HepG2 (cell line): Measurements from ENCODE around the gene ABCC1. TPM values are rescaled to one million over a fixed set of nuclear protein-coding genes. Genes with fewer than 3 reads are reported as not detected.

Experiments used
- AGO2 ChIP-seq: fragments of 200-400 bp; formaldehyde crosslinking; optimal IDR thresholded peaks from 2 replicates; pipeline ENCODE3; 2017; ENCODE audit warnings: mild to moderate bottlenecking, low read depth, low read length, moderate library complexity
- ATF2 ChIP-seq: sonication (generic); formaldehyde crosslinking; IDR thresholded peaks from 2 replicates; pipeline ENCODE4 v1.4.0; 2020; ENCODE audit warnings: missing genetic modification reagents
- ATF7-NPFF ChIP-seq: sonication (generic); formaldehyde crosslinking; IDR thresholded peaks from 2 replicates; pipeline ENCODE4 v1.8.1; 2023; ENCODE audit warnings: mild to moderate bottlenecking, low read depth, missing genetic modification reagents, moderate library complexity
- DPF2 ChIP-seq: sonication (generic); formaldehyde crosslinking; IDR thresholded peaks from 2 replicates; pipeline ENCODE4 v1.4.0; 2020; ENCODE audit warnings: mild to moderate bottlenecking, low read depth, missing genetic modification reagents, borderline replicate concordance
- FOXJ3 ChIP-seq: sonication (generic); formaldehyde crosslinking; IDR thresholded peaks from 2 replicates; pipeline ENCODE4 v1.4.0; 2020; ENCODE audit warnings: missing genetic modification reagents, mild to moderate bottlenecking, borderline replicate concordance
- GABPA ChIP-seq, 2 experiments: IDR thresholded peaks; 2 replicates each; pipeline ENCODE4 v1.6.1; 2011 to 2016; ENCODE audit warnings: low read depth in 2 of 2, low read length in 1 of 2, missing biosample characterization in 1 of 2, missing genetic modification characterization in 1 of 2
- HNF1B ChIP-seq: sonication (generic); formaldehyde crosslinking; IDR thresholded peaks from 2 replicates; pipeline ENCODE4 v1.5.1; 2020; ENCODE audit warnings: mild to moderate bottlenecking, moderate library complexity, missing genetic modification reagents
- HNRNPLL ChIP-seq: fragments of 200-400 bp; formaldehyde crosslinking; IDR thresholded peaks from 2 replicates; pipeline ENCODE4 v1.6.1; 2017; ENCODE audit warnings: mild to moderate bottlenecking, low read depth, low read length; ENCODE audit not compliant: poor library complexity, severe bottlenecking
- KMT2A ChIP-seq: sonication (generic); formaldehyde crosslinking; IDR thresholded peaks from 2 replicates; pipeline ENCODE4 v1.4.0; 2020; ENCODE audit warnings: missing genetic modification reagents
- NONO ChIP-seq, 2 experiments: fragments of 450-650 bp in 1 of 2; sonication (generic) in 1 of 2; formaldehyde crosslinking in 1 of 2; IDR thresholded peaks in 1 of 2; conservative IDR thresholded peaks in 1 of 2; 2 replicates each; pipeline versions ENCODE4 v1.6.1 to v1.8.0; 2017 to 2022; ENCODE audit warnings: mild to moderate bottlenecking in 1 of 2, missing genetic modification reagents in 1 of 2, moderate library complexity in 1 of 2
- PRPF4 ChIP-seq: fragments of 200-400 bp; formaldehyde crosslinking; IDR thresholded peaks from 2 replicates; pipeline ENCODE4 v1.6.1; 2016; ENCODE audit warnings: low read length, low read depth; ENCODE audit not compliant: poor library complexity, severe bottlenecking
- SRSF4 ChIP-seq: fragments of 200-400 bp; formaldehyde crosslinking; IDR thresholded peaks from one replicate; pipeline ENCODE4 v1.6.1; 2018; ENCODE audit warnings: mild to moderate bottlenecking, low read depth, low read length, moderate library complexity; ENCODE audit not compliant: poor library complexity, severe bottlenecking
- ZNF143 ChIP-seq: sonication (generic); formaldehyde crosslinking; IDR thresholded peaks from 2 replicates; pipeline ENCODE4 v1.4.0; 2020; ENCODE audit warnings: missing genetic modification reagents
- ZNF253 ChIP-seq: sonication (generic); formaldehyde crosslinking; IDR thresholded peaks from 2 replicates; pipeline ENCODE4 v1.8.0; 2022; ENCODE audit warnings: mild to moderate bottlenecking, missing genetic modification reagents, borderline replicate concordance
- ZNF331 ChIP-seq: sonication (generic); formaldehyde crosslinking; IDR thresholded peaks from 2 replicates; pipeline ENCODE4 v1.4.0; 2020; ENCODE audit warnings: missing genetic modification reagents
- ZNF607 ChIP-seq: sonication (generic); formaldehyde crosslinking; IDR thresholded peaks from 2 replicates; pipeline ENCODE4 v1.5.1; 2020; ENCODE audit warnings: missing genetic modification reagents, mild to moderate bottlenecking, borderline replicate concordance
- ZNF652 ChIP-seq: IDR thresholded peaks from 2 replicates; pipeline ENCODE4 v1.6.1; 2016; ENCODE audit warnings: low read depth, borderline replicate concordance
- ZNF740 ChIP-seq: sonication (generic); formaldehyde crosslinking; IDR thresholded peaks from 2 replicates; pipeline ENCODE4 v1.4.0; 2020; ENCODE audit warnings: missing genetic modification reagents
- ZXDC ChIP-seq: sonication (generic); formaldehyde crosslinking; IDR thresholded peaks from 2 replicates; pipeline ENCODE4 v1.5.0; 2020; ENCODE audit warnings: mild to moderate bottlenecking, missing genetic modification reagents
- polyA plus RNA-seq, 8 experiments: library from polyadenylated mRNA; depleted of rRNA in 3 of 8; stranded (reverse) in 7 of 8; unstranded in 1 of 8; fragments of >200 nt; fragmentation: Illumina TruSeq in 4 of 8; extraction: Trizol in 4 of 8; gene quantifications; 2 replicates each; pipeline versions ENCODE4 v1.2.1 to v1.2.3, GENCODE V29; 2011 to 2016; ENCODE audit warnings: low read depth in 4 of 8, missing spikeins in 1 of 8, mixed read lengths in 1 of 8; ENCODE audit not compliant: insufficient read depth in 1 of 8
- total RNA-seq, 5 experiments: library from RNA; depleted of rRNA; stranded (reverse); fragments of >200 nt; fragmentation: Illumina TruSeq; extraction: Trizol; gene quantifications; 2 replicates each; pipeline ENCODE4 v1.2.3, GENCODE V29; 2016; ENCODE audit warnings: low read depth in 1 of 5

The ABCC1 gene
- total and polyA plus RNA-seq, 2 of the 13 experiments (the other 11 are each of a cell fraction or from before 2014, with no cell fraction given), result 13.0 to 30.6 TPM

GRCh38 chr16:16021988-16022682 lies 72.7 kb downstream of the ABCC1 start (continued):
- TF ChIP-seq ZNF143 (CRISPR knock-in tag) (no peak; the same call in 1 of the 2 replicates), HNF1B (CRISPR knock-in tag) (no peak), ATF7-NPFF (CRISPR knock-in tag) (no peak), DPF2 (CRISPR knock-in tag) (no peak), ZNF652 (CRISPR knock-in tag) (no peak), ZNF607 (CRISPR knock-in tag) (no peak), ZNF740 (no peak), FOXJ3 (CRISPR knock-in tag) (no peak), ATF2 (CRISPR knock-in tag) (0 out of 2 replicates have a peak, but pooled peaks have one; percentile 27), SRSF4 (no peak), ZNF253 (CRISPR knock-in tag) (no peak), PRPF4 (no peak), AGO2 (peak; percentile 45), NONO (IDR thresholded peaks at IDR 0.05) (no peak), NONO (CRISPR knock-in tag; conservative IDR thresholded peaks at IDR 0.05) (no peak), GABPA (IDR thresholded peaks at IDR 0.05; ENCODE audit: low read depth, low read length) (no peak), GABPA (CRISPR knock-in tag; IDR thresholded peaks at IDR 0.05; ENCODE audit: low read depth) (no peak), HNRNPLL (peak; percentile 36), ZXDC (no peak), KMT2A (CRISPR knock-in tag) (no peak), ZNF331 (CRISPR knock-in tag) (peak; percentile 58; the same call in 1 of the 2 replicates)
